ENCODE results near the gene GPR22. TPM values are rescaled to one million over a fixed set of nuclear protein-coding genes. Genes with fewer than 3 reads are reported as not detected.

Gene GPR22, protein sequence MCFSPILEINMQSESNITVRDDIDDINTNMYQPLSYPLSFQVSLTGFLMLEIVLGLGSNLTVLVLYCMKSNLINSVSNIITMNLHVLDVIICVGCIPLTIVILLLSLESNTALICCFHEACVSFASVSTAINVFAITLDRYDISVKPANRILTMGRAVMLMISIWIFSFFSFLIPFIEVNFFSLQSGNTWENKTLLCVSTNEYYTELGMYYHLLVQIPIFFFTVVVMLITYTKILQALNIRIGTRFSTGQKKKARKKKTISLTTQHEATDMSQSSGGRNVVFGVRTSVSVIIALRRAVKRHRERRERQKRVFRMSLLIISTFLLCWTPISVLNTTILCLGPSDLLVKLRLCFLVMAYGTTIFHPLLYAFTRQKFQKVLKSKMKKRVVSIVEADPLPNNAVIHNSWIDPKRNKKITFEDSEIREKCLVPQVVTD
- under 1 TPM in 3 of 4 donors, not detected in 1; 0.07 to 0.27 (median 0.16) TPM for polyA plus RNA-seq
- long read RNA-seq, donor 1, partial matches to known transcripts = 0 of 1 reads
- long read RNA-seq, donor 1, other reads (novel, unspliced or antisense) = 0 of 1 reads
- long read RNA-seq, donor 2 = 0 reads
- long read RNA-seq, donor 3, partial matches to known transcripts = 0 of 1 reads
- long read RNA-seq, donor 3, other reads (novel, unspliced or antisense) = 0 of 1 reads
- long read RNA-seq, donor 4 = 0 reads
- long read RNA-seq, donor 5 = 0 reads
- long read RNA-seq, donor 6 = 0 reads
- long read RNA-seq, donor 7, transcript GPR22-201 (3 exons, 2,942 nt) = minor isoform, 11 of 63 reads
- long read RNA-seq, donor 7, transcript GPR22-203 (2 exons, 1,845 nt) = major isoform, 24 of 63 reads
- long read RNA-seq, donor 7, partial matches to known transcripts = 27 of 63 reads
- long read RNA-seq, donor 7, other reads (novel, unspliced or antisense) = 0 of 63 reads
- long read RNA-seq, donor 8 = 0 reads
- long read RNA-seq, donor 9 = 0 reads
- long read RNA-seq, donor 10, partial matches to known transcripts = 0 of 1 reads
- long read RNA-seq, donor 10, other reads (novel, unspliced or antisense) = 0 of 1 reads

DNA sequence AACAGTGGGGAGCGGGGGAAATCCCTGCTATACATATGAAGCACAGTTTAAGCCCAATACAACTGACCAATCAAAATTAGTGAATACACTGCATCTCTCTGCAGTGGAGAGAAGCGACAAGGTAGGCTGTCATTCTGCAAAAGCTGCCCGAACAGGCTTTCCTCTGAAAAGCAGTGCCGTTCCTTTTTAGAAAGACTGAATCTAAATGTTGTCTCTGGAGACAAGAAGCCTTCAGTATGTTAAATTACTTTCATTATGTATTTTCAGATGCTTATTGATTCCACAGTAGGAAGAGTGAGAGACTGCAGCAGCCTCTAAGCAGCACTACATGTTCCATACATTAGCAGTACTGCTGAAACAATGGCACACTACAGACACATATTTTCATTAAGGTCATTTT is at the start of gene GPR22:
TSS of gene GPR22 (plus strand) at position 129 of the 400 bp plus-strand sequence. CDS start 4,004 bp downstream, outside the sequence.
- Histone ChIP-seq H3K27me3 (ENCODE audit: control insufficient read depth in 3 of 3, insufficient read depth in 3 of 3, low read length in 3 of 3) (no peaks in the 10 kb centered on the region), H3K36me3 (ENCODE audit: control insufficient read depth in 3 of 3, insufficient read depth in 2 of 3, low read depth in 1 of 3, low read length in 3 of 3) (no peaks in the 10 kb centered on the region), H3K4me1 (ENCODE audit: control insufficient read depth in 3 of 3, insufficient read depth in 2 of 3, low read depth in 1 of 3, low read length in 2 of 3) (no peaks in the 10 kb centered on the region), H3K27ac (ENCODE audit: low read depth in 1 of 3, low read length in 2 of 3) (no peak within 1 kb of the TSS), H3K4me3 (ENCODE audit: low read depth in 1 of 3, low read length in 3 of 3) (no peak within 1 kb of the TSS), H3K9me3 (ENCODE audit: control insufficient read depth in 2 of 2, insufficient read depth in 1 of 2, low read depth in 1 of 2, low read length in 1 of 2) (no peaks in the 10 kb centered on the region)
- WGBS, 3 donors = 87 to 98% (median 93%) methylated on average over 4 of the region's 4 CpGs
- DNase-seq (no peak), FAIRE-seq (no peak)

GRCh38 chr7:107427462-107427861 is 42.4 kb upstream of the GPR22 start:
- DNase-seq = no peak
- Histone ChIP-seq H3K27ac (ENCODE audit: low read depth in 1 of 3, low read length in 2 of 3) (no peak overlapping the region), H3K4me1 (ENCODE audit: control insufficient read depth in 3 of 3, insufficient read depth in 2 of 3, low read depth in 1 of 3, low read length in 2 of 3) (no peaks in the 10 kb centered on the region), H3K27me3 (ENCODE audit: control insufficient read depth in 3 of 3, insufficient read depth in 3 of 3, low read length in 3 of 3) (no peaks in the 10 kb centered on the region), H3K4me3 (ENCODE audit: low read depth in 1 of 3, low read length in 3 of 3) (no peak overlapping the region), H3K9me3 (ENCODE audit: control insufficient read depth in 2 of 2, insufficient read depth in 1 of 2, low read depth in 1 of 2, low read length in 1 of 2) (peaks cover 0 to 13% of the 10 kb centered on the region in 2 donors), H3K36me3 (ENCODE audit: control insufficient read depth in 3 of 3, insufficient read depth in 2 of 3, low read depth in 1 of 3, low read length in 3 of 3) (peaks cover 0 to 4% (median 2%) of the 10 kb centered on the region in 3 donors)
- WGBS, 3 donors = 86 to 94% (median 89%) methylated on average over 5 of the region's 5 CpGs
- no peak for FAIRE-seq

- H3K4me1 ChIP-seq (ENCODE audit: control insufficient read depth in 3 of 3, insufficient read depth in 2 of 3, low read depth in 1 of 3, low read length in 2 of 3) = no peaks in the 10 kb centered on the region
- H3K36me3 ChIP-seq (ENCODE audit: control insufficient read depth in 3 of 3, insufficient read depth in 2 of 3, low read depth in 1 of 3, low read length in 3 of 3) = peaks cover 0 to 4% (median 2%) of the 10 kb centered on the region in 3 donors
- H3K27ac ChIP-seq (ENCODE audit: low read depth in 1 of 3, low read length in 2 of 3) = no peak overlapping the region
- no peaks in the 10 kb centered on the region for H3K27me3 ChIP-seq (ENCODE audit: control insufficient read depth in 3 of 3, insufficient read depth in 3 of 3, low read length in 3 of 3)
- no peak overlapping the region for H3K4me3 ChIP-seq (ENCODE audit: low read depth in 1 of 3, low read length in 3 of 3)
- peaks cover 0 to 13% of the 10 kb centered on the region in 2 donors for H3K9me3 ChIP-seq (ENCODE audit: control insufficient read depth in 2 of 2, insufficient read depth in 1 of 2, low read depth in 1 of 2, low read length in 1 of 2)
- DNase-seq = no peak
- FAIRE-seq = no peak
- WGBS, 3 donors = 89 to 100% (median 97%) methylated on average over 1 of the region's 1 CpG
These were observed 41.2 kb upstream of the GPR22 start for GRCh38 chr7:107428642-107429041.

GRCh38 chr7:107430057-107430456 is 39.8 kb upstream of the GPR22 start:
- Histone ChIP-seq H3K9me3 (ENCODE audit: control insufficient read depth in 2 of 2, insufficient read depth in 1 of 2, low read depth in 1 of 2, low read length in 1 of 2) (peaks cover 0 to 13% of the 10 kb centered on the region in 2 donors), H3K27ac (ENCODE audit: low read depth in 1 of 3, low read length in 2 of 3) (no peak overlapping the region), H3K4me1 (ENCODE audit: control insufficient read depth in 3 of 3, insufficient read depth in 2 of 3, low read depth in 1 of 3, low read length in 2 of 3) (no peaks in the 10 kb centered on the region), H3K27me3 (ENCODE audit: control insufficient read depth in 3 of 3, insufficient read depth in 3 of 3, low read length in 3 of 3) (no peaks in the 10 kb centered on the region), H3K4me3 (ENCODE audit: low read depth in 1 of 3, low read length in 3 of 3) (no peak overlapping the region), H3K36me3 (ENCODE audit: control insufficient read depth in 3 of 3, insufficient read depth in 2 of 3, low read depth in 1 of 3, low read length in 3 of 3) (peaks cover 0 to 2% (median 2%) of the 10 kb centered on the region in 3 donors)
- FAIRE-seq (no peak), DNase-seq (no peak)

DNA sequence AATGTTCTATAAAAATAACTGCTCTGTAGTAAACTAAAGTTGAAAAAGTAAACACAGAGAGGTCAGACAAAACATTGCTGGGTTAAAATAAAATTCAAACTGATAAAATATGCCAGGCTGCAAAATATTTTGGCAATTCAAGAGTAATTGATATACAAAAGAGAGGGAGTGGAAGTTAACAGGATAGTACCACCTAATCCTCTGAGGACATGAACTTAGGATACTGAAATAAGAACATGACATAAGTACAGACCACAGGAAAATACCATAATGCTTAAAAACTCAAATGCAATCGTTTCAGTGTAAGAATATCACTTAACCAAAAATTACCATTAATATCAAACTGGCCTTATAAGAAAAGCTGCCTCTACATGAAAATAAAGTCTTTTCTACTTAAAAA is 37.6 kb upstream of the GPR22 start:
- Histone ChIP-seq H3K4me1 (ENCODE audit: control insufficient read depth in 3 of 3, insufficient read depth in 2 of 3, low read depth in 1 of 3, low read length in 2 of 3) (no peaks in the 10 kb centered on the region), H3K4me3 (ENCODE audit: low read depth in 1 of 3, low read length in 3 of 3) (no peak overlapping the region), H3K9me3 (ENCODE audit: control insufficient read depth in 2 of 2, insufficient read depth in 1 of 2, low read depth in 1 of 2, low read length in 1 of 2) (peaks cover 0 to 13% of the 10 kb centered on the region in 2 donors), H3K36me3 (ENCODE audit: control insufficient read depth in 3 of 3, insufficient read depth in 2 of 3, low read depth in 1 of 3, low read length in 3 of 3) (peaks cover 0 to 2% (median 0%) of the 10 kb centered on the region in 3 donors), H3K27ac (ENCODE audit: low read depth in 1 of 3, low read length in 2 of 3) (no peak overlapping the region), H3K27me3 (ENCODE audit: control insufficient read depth in 3 of 3, insufficient read depth in 3 of 3, low read length in 3 of 3) (no peaks in the 10 kb centered on the region)
- DNase-seq = no peak
- no peak for FAIRE-seq
- 74 to 93% (median 91%) methylated on average over 1 of the region's 1 CpG for WGBS, 3 donors

DNA sequence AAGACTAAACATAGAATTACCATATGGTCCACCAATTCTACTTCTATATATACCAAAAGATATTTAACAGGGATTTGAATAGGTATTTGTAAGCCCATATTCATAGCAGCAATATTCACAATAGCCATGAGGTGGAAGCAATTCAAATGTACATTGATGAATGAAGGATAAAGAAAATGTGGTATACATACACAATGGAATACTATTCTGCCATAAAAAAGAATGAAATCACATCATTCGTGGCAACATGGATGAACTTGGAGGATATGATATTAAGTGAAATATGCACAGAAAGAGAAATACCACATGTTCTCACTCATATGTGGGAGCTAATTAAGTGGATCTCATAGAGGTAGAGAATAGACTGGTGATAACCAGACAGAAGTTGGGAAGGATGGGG is 34.1 kb upstream of the GPR22 start:
- 96 to 97% (median 96%) methylated on average over 1 of the region's 1 CpG for WGBS, 3 donors
- Histone ChIP-seq H3K9me3 (ENCODE audit: control insufficient read depth in 2 of 2, insufficient read depth in 1 of 2, low read depth in 1 of 2, low read length in 1 of 2) (peaks cover 0 to 6% of the 10 kb centered on the region in 2 donors), H3K4me3 (ENCODE audit: low read depth in 1 of 3, low read length in 3 of 3) (no peak overlapping the region), H3K36me3 (ENCODE audit: control insufficient read depth in 3 of 3, insufficient read depth in 2 of 3, low read depth in 1 of 3, low read length in 3 of 3) (peaks cover 0 to 2% (median 0%) of the 10 kb centered on the region in 3 donors), H3K27me3 (ENCODE audit: control insufficient read depth in 3 of 3, insufficient read depth in 3 of 3, low read length in 3 of 3) (no peaks in the 10 kb centered on the region), H3K27ac (ENCODE audit: low read depth in 1 of 3, low read length in 2 of 3) (no peak overlapping the region), H3K4me1 (ENCODE audit: control insufficient read depth in 3 of 3, insufficient read depth in 2 of 3, low read depth in 1 of 3, low read length in 2 of 3) (no peaks in the 10 kb centered on the region)
- DNase-seq (no peak), FAIRE-seq (no peak)

DNA sequence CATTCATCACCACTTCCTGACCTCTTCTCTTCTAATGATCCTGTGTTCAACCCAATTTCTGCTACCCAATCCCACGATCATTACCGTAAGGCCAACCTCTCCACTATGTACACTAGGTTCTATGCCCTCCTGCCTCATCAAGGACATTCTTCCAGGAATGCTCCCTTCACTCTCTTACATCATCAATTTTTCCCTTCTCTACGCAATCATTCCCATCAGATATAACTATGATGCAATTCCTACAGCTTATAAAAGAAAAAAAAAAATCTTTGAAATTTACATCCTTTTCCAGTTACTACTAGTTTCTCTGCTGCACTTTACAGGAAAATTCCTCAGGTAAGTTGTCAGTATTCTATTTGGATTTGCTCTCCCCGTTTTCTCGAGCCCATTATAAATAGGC is 30.8 kb upstream of the GPR22 start:
- DNase-seq (no peak), FAIRE-seq (no peak)
- no peaks in the 10 kb centered on the region for H3K36me3 ChIP-seq (ENCODE audit: control insufficient read depth in 3 of 3, insufficient read depth in 2 of 3, low read depth in 1 of 3, low read length in 3 of 3)
- H3K9me3 ChIP-seq (ENCODE audit: control insufficient read depth in 2 of 2, insufficient read depth in 1 of 2, low read depth in 1 of 2, low read length in 1 of 2) = no peaks in the 10 kb centered on the region
- H3K4me3 ChIP-seq (ENCODE audit: low read depth in 1 of 3, low read length in 3 of 3) = no peak overlapping the region
- H3K4me1 ChIP-seq (ENCODE audit: control insufficient read depth in 3 of 3, insufficient read depth in 2 of 3, low read depth in 1 of 3, low read length in 2 of 3) = no peaks in the 10 kb centered on the region
- 92 to 95% (median 94%) methylated on average over 5 of the region's 5 CpGs for WGBS, 3 donors
- no peaks in the 10 kb centered on the region for H3K27me3 ChIP-seq (ENCODE audit: control insufficient read depth in 3 of 3, insufficient read depth in 3 of 3, low read length in 3 of 3)
- H3K27ac ChIP-seq (ENCODE audit: low read depth in 1 of 3, low read length in 2 of 3) = no peak overlapping the region

DNA sequence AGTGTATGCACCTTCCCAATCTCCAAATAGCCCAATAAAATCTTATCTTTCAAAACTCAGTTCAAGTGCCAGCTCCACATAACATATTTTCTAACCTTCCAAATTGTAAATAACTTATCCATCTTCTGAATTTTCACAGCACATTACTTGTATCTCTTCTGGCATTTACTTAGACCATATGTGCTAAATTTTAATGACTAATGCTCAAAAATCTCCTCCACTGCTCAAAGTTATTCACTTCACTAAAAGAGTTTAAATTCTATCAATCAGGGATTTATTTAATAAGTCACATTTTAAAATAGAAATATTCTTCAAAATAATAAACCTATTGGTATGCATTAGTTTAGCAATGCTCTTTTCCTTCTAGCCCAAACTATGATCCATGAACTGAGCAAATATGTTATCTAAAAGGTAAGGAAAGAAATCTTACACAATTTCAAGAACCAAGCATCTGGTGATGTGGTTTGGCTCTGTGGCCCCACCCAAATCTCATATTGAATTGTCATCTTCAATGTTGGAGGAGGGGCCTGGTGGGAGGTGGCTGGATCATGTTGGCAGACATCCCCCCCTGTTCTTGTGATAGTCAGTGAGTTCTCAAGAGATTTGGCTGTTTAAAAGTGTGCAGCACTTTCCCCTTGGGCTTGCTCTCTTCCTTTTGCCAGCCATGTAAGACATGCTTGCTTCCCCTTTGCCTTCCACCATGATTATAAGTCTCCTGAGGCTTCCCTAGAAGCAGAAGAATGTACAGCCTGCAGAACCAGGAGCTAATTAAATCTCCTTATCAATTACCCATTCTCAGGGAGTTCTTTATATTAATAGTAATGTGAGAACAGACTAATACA is 28.1 kb upstream of the GPR22 start:
- Histone ChIP-seq H3K9me3 (ENCODE audit: control insufficient read depth in 2 of 2, insufficient read depth in 1 of 2, low read depth in 1 of 2, low read length in 1 of 2) (no peaks in the 10 kb centered on the region), H3K27me3 (ENCODE audit: control insufficient read depth in 3 of 3, insufficient read depth in 3 of 3, low read length in 3 of 3) (no peaks in the 10 kb centered on the region), H3K36me3 (ENCODE audit: control insufficient read depth in 3 of 3, insufficient read depth in 2 of 3, low read depth in 1 of 3, low read length in 3 of 3) (no peaks in the 10 kb centered on the region), H3K27ac (ENCODE audit: low read depth in 1 of 3, low read length in 2 of 3) (no peak overlapping the region), H3K4me3 (ENCODE audit: low read depth in 1 of 3, low read length in 3 of 3) (no peak overlapping the region), H3K4me1 (ENCODE audit: control insufficient read depth in 3 of 3, insufficient read depth in 2 of 3, low read depth in 1 of 3, low read length in 2 of 3) (no peaks in the 10 kb centered on the region)
- DNase-seq = no peak
- FAIRE-seq = no peak

All from small intestine (tissue), 16 donors.